Fibroblast of villous mesenchyme (primary cell): ENCODE measurements around the gene WDFY3. TPM values are rescaled to one million over a fixed set of nuclear protein-coding genes. Genes with fewer than 3 reads are reported as not detected.
A peak's percentile ranks its signal among the peaks of the same experiment; 100 is the strongest.

Source experiments
- DNase-seq: peaks from one replicate; pipeline ENCODE4 v3.0.0-alpha.2; 2010; ENCODE audit warnings: low read depth
- H3K4me3 ChIP-seq: 2 replicates; pipeline ENCODE4 v1.5.1; 2011; ENCODE audit warnings: low read depth, mild to moderate bottlenecking, low read length
- total RNA-seq: library from RNA; depleted of rRNA; stranded (reverse); fragments of >200 nt; gene quantifications from 2 replicates; pipeline ENCODE4 v1.2.3, GENCODE V29; 2012
- TF ChIP-seq, protein P1 (sequence below): IDR thresholded peaks from 2 replicates; pipeline ENCODE4 v1.5.1; 2012; ENCODE audit warnings: low read depth, mild to moderate bottlenecking, low read length; ENCODE audit not compliant: insufficient read depth

Gene WDFY3
- total RNA-seq, 1 donor = 98.0 TPM

DNA sequence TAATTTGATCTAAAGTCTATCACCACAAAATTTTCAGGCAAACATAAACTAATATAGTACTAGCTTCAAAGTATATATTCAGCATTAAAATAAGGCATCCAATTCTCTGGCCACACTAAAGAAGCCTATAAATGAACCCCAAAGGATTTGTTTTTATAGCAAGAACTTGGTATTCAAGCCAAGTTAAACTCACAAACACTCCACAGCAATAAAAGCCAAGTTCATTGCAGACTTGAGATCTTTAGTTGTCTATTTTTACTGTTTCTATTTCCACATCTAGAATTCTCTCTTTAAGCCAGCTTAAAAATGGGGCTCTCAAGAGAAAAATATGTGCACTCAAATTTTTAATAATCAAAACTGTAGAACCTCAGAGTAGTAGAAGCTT, 51.1 kb downstream of the WDFY3 start:
- no peak overlapping the region for H3K4me3 ChIP-seq
- DNase-seq = peak; percentile 69
- TF ChIP-seq, protein P1, sequence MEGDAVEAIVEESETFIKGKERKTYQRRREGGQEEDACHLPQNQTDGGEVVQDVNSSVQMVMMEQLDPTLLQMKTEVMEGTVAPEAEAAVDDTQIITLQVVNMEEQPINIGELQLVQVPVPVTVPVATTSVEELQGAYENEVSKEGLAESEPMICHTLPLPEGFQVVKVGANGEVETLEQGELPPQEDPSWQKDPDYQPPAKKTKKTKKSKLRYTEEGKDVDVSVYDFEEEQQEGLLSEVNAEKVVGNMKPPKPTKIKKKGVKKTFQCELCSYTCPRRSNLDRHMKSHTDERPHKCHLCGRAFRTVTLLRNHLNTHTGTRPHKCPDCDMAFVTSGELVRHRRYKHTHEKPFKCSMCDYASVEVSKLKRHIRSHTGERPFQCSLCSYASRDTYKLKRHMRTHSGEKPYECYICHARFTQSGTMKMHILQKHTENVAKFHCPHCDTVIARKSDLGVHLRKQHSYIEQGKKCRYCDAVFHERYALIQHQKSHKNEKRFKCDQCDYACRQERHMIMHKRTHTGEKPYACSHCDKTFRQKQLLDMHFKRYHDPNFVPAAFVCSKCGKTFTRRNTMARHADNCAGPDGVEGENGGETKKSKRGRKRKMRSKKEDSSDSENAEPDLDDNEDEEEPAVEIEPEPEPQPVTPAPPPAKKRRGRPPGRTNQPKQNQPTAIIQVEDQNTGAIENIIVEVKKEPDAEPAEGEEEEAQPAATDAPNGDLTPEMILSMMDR = no peak

DNA sequence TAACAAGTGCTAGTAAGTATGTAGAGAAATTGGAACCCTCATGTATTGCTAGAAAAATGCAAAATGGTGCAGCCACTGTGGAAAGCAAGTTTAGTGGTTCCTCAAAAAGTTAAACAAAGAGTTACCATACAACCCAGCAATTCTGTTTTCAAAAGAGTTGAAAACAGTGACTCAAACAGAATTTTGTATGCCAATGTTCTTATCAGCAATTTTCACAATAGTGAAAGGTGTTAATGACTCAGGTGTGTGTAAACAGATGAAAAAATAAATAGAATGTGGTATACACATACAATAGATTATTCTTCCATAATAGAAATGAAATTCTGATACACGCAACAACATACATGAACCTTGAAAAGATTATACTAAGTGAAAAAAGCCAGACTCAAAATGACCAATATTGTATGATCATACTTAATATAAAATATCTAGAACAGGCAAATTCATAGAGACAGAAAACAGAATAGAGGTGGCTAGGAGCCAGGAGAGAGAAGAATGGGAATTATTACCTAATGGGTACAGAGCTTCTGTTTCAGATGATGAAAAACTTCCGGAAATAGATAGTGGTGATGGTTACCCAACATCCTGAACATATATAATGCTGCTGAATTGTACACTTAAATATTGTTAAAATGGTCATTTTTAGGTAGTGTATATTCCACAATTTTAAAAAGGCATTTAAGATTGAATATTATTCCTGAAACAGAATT, 51.6 kb downstream of the WDFY3 start:
- DNase-seq = peak; percentile 32
- TF ChIP-seq, protein P1 = no peak

DNA sequence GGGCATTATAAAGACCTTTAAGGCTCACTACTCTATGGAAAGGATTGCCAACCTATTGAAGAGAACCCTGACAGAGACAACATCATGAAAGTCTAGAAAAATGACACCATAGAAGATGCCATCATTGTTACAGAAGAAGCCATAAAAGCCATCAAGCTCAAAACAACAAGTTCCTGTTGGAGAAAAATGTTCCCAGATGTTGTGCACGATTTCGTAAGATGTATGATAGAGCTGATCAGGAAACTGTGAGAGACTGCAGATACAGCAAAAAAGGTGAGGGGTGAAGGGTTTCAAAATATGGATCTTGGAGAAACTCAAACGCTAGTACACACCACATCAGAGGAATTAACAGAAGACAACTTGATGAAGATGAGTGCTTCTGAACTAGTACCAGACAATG, 53.3 kb downstream of the WDFY3 start:
- peak; percentile 56 for DNase-seq
- TF ChIP-seq, protein P1 = no peak
- H3K4me3 ChIP-seq = no peak overlapping the region

More for the DNA sequence above, 51.6 kb downstream of the WDFY3 start:
- H3K4me3 ChIP-seq = no peak overlapping the region

- no peak for DNase-seq
- TF ChIP-seq, protein P1 = no peak
- no peak overlapping the region for H3K4me3 ChIP-seq
Observed at GRCh38 chr4:84912741-84913140, 53.7 kb downstream of the WDFY3 start.

GRCh38 chr4:84908876-84909275, 57.6 kb downstream of the WDFY3 start:
- H3K4me3 ChIP-seq = no peak overlapping the region
- DNase-seq = peak; percentile 72
- TF ChIP-seq, protein P1 = no peak

DNA sequence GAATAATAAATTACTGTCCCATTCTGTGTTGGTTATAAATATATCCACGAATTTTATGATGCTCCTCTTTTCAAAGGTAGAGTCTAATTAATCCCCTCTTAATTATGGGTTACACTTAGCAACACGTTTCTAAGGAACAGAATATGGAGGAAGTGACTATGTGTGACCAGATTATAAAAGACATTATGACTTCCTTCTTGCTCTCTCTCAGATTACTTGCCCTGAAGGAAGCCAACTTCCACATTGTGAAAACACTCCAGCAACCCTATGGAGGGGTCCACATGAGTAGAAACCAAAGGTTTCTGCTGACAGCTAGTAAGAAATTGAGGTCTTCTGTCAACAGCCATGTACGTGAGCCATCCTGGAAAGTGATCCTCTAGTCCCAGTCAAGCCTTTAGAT, 59.3 kb downstream of the WDFY3 start:
- TF ChIP-seq, protein P1 = no peak
- no peak for DNase-seq
- H3K4me3 ChIP-seq = no peak overlapping the region

DNA sequence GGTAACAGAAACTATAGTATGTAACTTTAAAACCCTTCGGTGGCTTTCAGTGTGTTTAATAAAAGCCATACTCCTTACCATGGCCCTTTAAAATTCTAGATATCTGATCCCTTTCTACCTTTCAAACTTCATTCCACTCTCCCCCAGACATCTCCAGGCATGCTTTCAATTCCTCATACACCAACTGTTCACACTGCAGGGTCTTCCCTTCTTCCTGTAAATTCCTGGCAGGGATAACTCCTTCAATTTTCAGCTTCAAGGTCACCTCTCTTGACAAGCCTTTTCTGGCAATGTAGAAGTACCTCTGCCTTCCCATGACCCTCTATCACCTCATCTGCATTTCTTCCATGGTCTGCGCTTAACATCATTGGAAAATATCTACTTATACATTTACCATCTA, 60.8 kb downstream of the WDFY3 start:
- H3K4me3 ChIP-seq = no peak overlapping the region
- TF ChIP-seq, protein P1 = no peak
- no peak for DNase-seq
